ENCODE results near the gene PEAK1. TPM values are rescaled to one million over a fixed set of nuclear protein-coding genes. Genes with fewer than 3 reads are reported as not detected.

PEAK1 gene
- total and polyA plus RNA-seq, 4 donors: 8.6 to 147 (median 40.2) TPM

DNA sequence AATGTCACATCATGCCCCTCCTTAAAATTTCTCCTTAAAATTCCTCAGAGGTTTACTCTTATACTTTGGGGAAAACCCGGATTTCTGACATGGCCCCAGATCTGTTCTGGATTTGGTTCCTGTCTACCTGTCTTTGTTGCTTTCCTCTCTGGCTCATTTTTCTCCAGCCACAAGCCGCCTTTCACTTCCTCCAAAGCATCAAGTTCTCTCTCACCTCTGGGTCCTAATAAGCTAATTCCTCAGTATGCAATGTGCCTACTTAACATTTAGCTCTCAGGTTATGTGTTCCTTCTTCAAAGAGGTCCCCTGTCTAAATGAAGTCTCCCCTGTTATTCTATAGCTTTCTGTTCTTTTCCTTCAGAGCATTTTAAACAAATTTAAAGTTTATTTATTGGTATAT is 16.9 kb upstream of the PEAK1 start:
- H3K27ac ChIP-seq (ENCODE audit: low read depth in 1 of 2, low read length in 1 of 2): no peak overlapping the region
- TF ChIP-seq, protein P1, sequence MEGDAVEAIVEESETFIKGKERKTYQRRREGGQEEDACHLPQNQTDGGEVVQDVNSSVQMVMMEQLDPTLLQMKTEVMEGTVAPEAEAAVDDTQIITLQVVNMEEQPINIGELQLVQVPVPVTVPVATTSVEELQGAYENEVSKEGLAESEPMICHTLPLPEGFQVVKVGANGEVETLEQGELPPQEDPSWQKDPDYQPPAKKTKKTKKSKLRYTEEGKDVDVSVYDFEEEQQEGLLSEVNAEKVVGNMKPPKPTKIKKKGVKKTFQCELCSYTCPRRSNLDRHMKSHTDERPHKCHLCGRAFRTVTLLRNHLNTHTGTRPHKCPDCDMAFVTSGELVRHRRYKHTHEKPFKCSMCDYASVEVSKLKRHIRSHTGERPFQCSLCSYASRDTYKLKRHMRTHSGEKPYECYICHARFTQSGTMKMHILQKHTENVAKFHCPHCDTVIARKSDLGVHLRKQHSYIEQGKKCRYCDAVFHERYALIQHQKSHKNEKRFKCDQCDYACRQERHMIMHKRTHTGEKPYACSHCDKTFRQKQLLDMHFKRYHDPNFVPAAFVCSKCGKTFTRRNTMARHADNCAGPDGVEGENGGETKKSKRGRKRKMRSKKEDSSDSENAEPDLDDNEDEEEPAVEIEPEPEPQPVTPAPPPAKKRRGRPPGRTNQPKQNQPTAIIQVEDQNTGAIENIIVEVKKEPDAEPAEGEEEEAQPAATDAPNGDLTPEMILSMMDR (IDR thresholded peaks at IDR 0.05; ENCODE audit: control extremely low read depth, extremely low read depth): no peak
- WGBS, 2 donors: 88% methylated on average over 2 of the region's 2 CpGs
- H3K9me3 ChIP-seq (ENCODE audit: control insufficient read depth in 4 of 4, insufficient read depth in 3 of 4, low read length in 3 of 4): no peaks in the 10 kb centered on the region
- H3K4me3 ChIP-seq: no peak overlapping the region
- ATAC-seq (ENCODE audit: insufficient read depth, low FRiP score) (no peak), DNase-seq (no peak)
- peaks cover 0 to 12% (median 5%) of the 10 kb centered on the region in 5 donors for H3K4me1 ChIP-seq (ENCODE audit: control insufficient read depth in 5 of 5, insufficient read depth in 5 of 5, low read length in 5 of 5)
- H3K36me3 ChIP-seq (ENCODE audit: control insufficient read depth in 4 of 4, insufficient read depth in 4 of 4, low read length in 4 of 4): no peaks in the 10 kb centered on the region
- no peaks in the 10 kb centered on the region for H3K27me3 ChIP-seq (ENCODE audit: control insufficient read depth in 3 of 3, insufficient read depth in 3 of 3, low read length in 2 of 3)
- no peak overlapping the region for H3K9ac ChIP-seq (ENCODE audit: insufficient read depth in 1 of 2, low read length in 2 of 2)

DNA sequence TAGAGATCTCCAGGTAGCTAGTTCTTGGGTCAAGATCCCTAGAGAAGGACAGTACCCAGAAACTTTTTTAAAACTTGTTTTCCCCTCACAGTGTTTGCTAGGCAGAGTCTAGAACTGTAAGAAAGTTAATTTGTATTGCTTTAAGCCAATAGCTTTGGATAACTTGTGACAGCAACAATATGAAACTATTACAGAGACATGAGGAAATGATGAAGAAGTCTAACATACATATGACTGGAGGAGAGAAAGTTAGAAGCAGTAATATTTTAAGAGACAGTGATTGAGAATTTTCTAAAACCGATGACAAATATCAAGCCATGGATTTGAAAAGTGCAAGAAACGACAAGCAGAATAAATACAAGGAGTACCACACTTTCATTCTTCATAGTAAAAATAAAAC is 10.7 kb upstream of the PEAK1 start:
- no peaks in the 10 kb centered on the region for H3K36me3 ChIP-seq (ENCODE audit: control insufficient read depth in 4 of 4, insufficient read depth in 4 of 4, low read length in 4 of 4)
- DNase-seq: no peak
- no peak overlapping the region for H3K9ac ChIP-seq (ENCODE audit: insufficient read depth in 1 of 2, low read length in 2 of 2)
- WGBS, 2 donors: 82 to 91% methylated on average over 2 of the region's 2 CpGs
- H3K9me3 ChIP-seq (ENCODE audit: control insufficient read depth in 4 of 4, insufficient read depth in 3 of 4, low read length in 3 of 4): no peaks in the 10 kb centered on the region
- ATAC-seq (ENCODE audit: insufficient read depth, low FRiP score): no peak
- no peaks in the 10 kb centered on the region for H3K27me3 ChIP-seq (ENCODE audit: control insufficient read depth in 3 of 3, insufficient read depth in 3 of 3, low read length in 2 of 3)
- H3K27ac ChIP-seq (ENCODE audit: low read depth in 1 of 2, low read length in 1 of 2): no peak overlapping the region
- no peak overlapping the region for H3K4me3 ChIP-seq
- peaks cover 0 to 8% (median 0%) of the 10 kb centered on the region in 5 donors for H3K4me1 ChIP-seq (ENCODE audit: control insufficient read depth in 5 of 5, insufficient read depth in 5 of 5, low read length in 5 of 5)
- TF ChIP-seq, protein P1 (IDR thresholded peaks at IDR 0.05; ENCODE audit: control extremely low read depth, extremely low read depth): no peak

DNA sequence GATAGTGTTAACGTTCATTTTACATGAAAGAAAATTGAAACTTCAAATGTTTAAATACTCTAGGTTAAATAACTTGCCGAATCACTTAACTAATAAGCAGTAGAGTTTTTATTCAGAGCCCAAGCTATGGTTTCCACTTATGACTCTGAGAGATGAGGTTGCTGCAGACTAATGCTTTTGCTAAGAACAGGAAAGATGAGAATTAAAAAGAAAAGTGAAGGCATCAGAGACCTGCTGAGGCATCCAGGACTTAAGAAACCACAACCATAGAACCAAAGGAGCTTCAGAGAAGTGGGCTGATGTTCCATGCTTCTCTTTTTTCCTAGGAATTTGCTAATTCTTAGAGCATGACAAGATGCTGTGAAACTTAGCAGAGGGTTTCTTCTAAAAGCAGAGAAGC is 10.3 kb upstream of the PEAK1 start:
- Histone ChIP-seq H3K4me3 (no peak overlapping the region), H3K27ac (ENCODE audit: low read depth in 1 of 2, low read length in 1 of 2) (no peak overlapping the region), H3K4me1 (ENCODE audit: control insufficient read depth in 5 of 5, insufficient read depth in 5 of 5, low read length in 5 of 5) (peaks cover 0 to 8% (median 0%) of the 10 kb centered on the region in 5 donors), H3K27me3 (ENCODE audit: control insufficient read depth in 3 of 3, insufficient read depth in 3 of 3, low read length in 2 of 3) (no peaks in the 10 kb centered on the region), H3K9ac (ENCODE audit: insufficient read depth in 1 of 2, low read length in 2 of 2) (no peak overlapping the region), H3K36me3 (ENCODE audit: control insufficient read depth in 4 of 4, insufficient read depth in 4 of 4, low read length in 4 of 4) (no peaks in the 10 kb centered on the region), H3K9me3 (ENCODE audit: control insufficient read depth in 4 of 4, insufficient read depth in 3 of 4, low read length in 3 of 4) (no peaks in the 10 kb centered on the region)
- no peak for ATAC-seq (ENCODE audit: insufficient read depth, low FRiP score)
- TF ChIP-seq, protein P1 (IDR thresholded peaks at IDR 0.05; ENCODE audit: control extremely low read depth, extremely low read depth): no peak
- DNase-seq: no peak
- 73 to 91% methylated on average over 2 of the region's 2 CpGs for WGBS, 2 donors

DNA sequence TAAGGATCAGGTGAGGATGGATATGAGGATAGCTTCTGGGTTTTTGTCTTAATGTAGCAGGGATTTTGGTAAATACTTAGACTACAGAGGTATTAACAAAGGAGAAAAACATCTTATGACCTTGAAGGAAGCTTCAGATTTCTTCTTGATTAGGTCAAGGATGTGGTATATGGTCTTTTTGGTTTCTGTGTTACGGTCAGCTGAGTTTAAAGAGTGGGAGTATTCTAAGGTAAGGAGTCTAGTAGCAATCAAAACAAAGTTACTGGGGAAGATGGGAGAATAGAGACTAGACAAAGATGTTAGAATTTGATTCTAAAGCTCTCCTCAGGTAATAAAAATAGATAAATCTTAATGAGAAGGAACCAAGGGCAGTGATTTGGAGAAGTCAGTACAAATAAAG is 7.0 kb upstream of the PEAK1 start:
- Histone ChIP-seq H3K27ac (ENCODE audit: low read depth in 1 of 2, low read length in 1 of 2) (no peak overlapping the region), H3K4me3 (no peak overlapping the region), H3K9ac (ENCODE audit: insufficient read depth in 1 of 2, low read length in 2 of 2) (no peak overlapping the region), H3K9me3 (ENCODE audit: control insufficient read depth in 4 of 4, insufficient read depth in 3 of 4, low read length in 3 of 4) (no peaks in the 10 kb centered on the region), H3K27me3 (ENCODE audit: control insufficient read depth in 3 of 3, insufficient read depth in 3 of 3, low read length in 2 of 3) (no peaks in the 10 kb centered on the region), H3K4me1 (ENCODE audit: control insufficient read depth in 5 of 5, insufficient read depth in 5 of 5, low read length in 5 of 5) (peaks cover 0 to 15% (median 4%) of the 10 kb centered on the region in 5 donors), H3K36me3 (ENCODE audit: control insufficient read depth in 4 of 4, insufficient read depth in 4 of 4, low read length in 4 of 4) (no peaks in the 10 kb centered on the region)
- TF ChIP-seq, protein P1 (IDR thresholded peaks at IDR 0.05; ENCODE audit: control extremely low read depth, extremely low read depth): no peak
- 84 to 93% methylated on average over 1 of the region's 1 CpG for WGBS, 2 donors
- DNase-seq (no peak), ATAC-seq (ENCODE audit: insufficient read depth, low FRiP score) (no peak)

All from lung (tissue), 12 donors.